NCI-H2171 (cell line): ENCODE data around the gene ACOXL.
A peak's percentile ranks its signal among the peaks of the same experiment; 100 is the strongest.

Source experiments
- DNase-seq: peaks from one replicate; lab custom pipeline; 2025; lab: John Stamatoyannopoulos, UW

Gene ACOXL

DNA sequence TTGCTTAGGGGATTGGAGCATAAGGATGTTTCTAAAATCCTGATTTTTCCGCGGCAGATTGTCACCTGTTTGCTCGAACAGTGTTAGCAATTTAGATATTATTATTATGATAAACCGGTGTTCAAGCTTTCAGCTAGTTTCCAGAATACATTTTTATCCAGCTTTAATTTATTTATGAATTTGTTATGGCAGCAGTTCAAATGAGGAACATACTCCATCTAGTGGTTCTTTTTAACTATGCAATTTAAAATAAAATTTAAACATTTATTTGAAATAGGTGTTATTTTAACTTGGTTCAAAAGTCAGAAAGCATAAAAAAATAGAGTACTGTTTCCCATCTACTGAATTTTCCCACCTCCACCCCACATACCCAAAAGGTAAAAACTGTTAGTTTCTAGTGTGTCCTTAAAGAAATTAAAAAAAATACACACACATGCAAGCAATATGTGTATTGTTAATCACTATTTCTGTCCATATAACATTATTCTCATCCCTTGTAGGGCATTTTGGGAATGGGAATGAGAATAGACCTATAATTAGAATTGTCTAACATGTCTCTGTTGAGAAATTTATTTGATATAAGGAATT is 23.2 kb downstream of the ACOXL start:
- DNase-seq: no peak

DNA sequence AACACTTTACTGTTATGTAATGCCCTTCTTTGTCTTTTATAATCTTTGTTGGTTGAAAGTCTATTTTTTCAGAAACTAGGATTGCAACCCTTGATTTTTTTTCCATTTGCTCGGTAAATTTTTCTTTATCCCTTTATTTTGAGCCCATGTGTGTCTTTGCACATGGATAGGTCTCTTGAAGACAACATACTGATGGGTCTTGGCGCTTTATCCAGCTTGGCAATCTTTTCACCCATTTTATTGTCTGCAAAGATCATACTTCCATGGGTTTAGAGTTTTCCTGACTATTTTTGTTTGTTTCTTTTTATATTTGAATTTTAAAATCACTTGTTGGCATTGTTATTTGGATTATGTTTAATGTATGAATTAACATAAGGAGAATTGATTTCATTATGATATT is 27.0 kb downstream of the ACOXL start:
- DNase-seq: no peak

DNA sequence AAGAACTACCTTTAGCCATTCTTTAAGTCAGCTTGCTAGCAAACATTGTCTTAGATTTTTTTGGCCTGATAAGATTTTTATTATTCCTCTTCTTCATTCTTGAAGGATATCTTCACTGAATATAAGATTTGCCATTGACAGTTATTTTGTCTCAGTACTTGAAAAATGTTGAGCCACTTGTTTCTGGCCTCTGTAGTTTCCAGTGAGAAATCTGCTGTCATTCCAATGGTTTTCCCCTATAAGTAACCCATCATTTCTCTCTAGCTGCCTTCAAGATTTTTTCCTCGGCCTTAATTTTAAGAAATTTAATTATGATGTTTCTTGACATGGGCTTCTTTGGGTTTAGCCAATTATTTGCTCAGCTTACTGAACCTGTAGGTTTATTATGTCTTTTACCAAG is 32.6 kb downstream of the ACOXL start:
- no peak for DNase-seq

DNA sequence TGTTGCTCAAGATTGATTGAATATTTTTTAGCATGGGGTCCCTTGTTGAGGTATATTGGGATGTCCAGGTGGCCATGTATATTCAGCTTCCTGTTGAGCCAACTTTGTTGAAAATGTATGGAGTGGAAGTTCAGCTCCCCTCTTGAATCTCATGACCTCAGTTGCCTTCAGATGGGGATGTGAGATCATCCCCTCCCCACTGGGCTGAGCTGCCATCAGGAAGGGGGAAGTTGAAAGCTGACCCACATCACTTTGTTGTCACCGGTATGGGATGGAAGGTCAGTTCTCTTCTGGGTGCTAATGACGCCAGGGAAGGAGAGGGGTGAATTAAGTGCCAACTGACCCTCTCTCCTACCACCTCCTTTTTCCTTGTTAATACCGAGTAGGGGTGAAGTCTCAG is 33.9 kb downstream of the ACOXL start:
- no peak for DNase-seq

DNA sequence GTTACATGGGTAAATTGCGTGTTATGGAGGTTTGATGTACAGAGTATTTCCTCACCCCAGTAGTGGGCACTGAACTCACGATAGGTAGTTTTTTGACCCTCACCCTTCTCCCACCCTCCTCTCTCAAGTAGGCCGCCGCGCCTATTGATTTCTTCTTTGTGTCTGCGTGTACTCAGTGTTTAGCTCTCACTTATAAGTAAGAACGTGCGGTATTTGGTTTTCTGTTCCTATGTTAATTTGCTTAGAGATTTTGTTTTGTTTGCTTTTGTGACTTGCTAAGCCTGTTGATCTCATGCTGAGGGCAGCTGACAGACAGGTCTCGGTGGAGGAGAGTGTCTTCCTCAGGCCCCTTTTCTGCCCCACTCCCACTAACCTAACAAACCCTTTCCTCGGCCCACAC is 36.2 kb downstream of the ACOXL start:
- no peak for DNase-seq

DNA sequence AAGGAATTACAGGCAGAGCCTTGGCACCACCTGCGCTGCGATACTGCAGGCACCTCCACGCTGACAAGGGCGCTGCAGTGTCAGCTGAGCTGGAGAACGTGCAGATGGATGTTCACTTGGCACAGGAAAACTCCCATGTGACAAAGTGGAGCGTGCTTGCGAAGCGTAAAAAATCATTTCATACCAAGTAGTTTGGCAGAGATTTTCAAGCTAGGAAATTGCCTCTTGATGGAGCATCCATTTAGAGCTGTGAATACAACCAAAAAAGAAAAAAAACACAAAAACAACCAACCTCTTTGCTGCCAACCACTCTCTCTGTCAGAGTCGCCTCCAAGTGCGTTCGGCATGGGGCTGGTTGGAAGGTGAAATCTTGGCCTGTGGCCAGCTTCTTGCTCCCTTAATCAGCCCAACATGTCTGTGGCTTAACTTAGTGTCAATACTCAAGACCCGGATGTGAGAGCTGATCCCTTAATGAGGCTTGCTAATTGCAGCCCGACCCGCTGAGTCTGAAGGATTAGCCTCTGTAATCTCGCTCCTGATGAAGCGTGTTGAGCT is 38.1 kb downstream of the ACOXL start:
- DNase-seq: peak; percentile 71

DNA sequence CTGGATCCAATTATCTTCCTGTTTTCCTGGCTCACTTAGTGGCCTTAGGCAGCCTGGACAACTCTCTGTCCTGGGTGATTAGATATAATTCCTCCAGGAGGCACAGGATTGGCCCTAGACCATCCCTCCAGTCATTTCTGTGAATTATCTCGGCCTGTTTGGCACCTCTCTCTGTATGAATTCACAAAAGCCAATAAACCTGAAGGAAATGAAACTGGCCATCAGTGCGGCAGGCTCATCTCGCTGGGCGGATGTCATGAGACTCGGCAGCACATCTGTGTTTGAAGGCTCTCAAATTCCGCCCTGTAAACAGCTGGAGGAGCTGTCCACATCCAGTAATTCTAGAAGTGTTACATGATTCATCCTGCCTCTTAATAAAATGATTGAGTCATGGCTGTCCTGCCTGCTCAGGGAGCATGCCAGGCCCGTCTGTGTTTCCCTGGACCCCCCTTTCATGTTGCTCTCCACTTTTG is 38.6 kb downstream of the ACOXL start:
- DNase-seq: no peak

DNA sequence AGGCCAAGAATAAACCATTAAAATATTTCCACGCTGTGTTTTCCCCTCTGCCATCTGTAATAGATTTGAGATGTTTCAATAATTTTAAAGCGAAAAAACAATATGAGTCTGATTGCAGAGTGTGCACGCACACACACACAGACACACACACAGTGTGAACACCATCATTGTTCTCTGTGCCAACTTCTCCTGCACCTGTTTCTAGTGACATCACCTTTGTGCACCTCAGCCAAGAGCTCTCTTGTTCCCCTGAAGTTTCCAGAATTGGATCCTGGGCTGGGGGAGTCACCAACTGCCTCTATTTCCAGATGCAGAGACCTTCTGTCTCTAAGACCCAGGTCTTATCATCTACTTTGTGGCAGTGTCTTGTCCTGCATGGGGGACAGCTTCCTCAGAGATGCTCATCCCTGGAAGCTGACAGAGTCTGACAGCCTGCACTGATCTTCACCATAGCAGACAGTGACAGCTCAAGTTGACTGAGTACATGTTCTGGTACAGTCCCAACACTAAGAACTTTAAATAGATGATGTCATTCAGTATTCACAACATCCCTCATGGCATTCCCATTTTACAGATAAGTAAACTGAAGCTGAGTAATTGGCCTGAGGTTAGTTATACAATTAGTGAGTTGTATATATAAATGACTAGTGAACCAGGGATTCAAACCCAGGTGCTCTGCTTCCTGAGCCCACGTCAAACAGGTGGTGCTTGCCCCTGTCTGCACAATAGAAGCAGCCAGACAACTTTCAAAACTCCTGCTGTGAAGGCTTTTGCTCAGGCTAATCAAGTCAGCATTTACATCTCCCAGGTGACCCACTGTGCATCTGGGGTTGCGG is 39.4 kb downstream of the ACOXL start:
- DNase-seq: no peak

DNA sequence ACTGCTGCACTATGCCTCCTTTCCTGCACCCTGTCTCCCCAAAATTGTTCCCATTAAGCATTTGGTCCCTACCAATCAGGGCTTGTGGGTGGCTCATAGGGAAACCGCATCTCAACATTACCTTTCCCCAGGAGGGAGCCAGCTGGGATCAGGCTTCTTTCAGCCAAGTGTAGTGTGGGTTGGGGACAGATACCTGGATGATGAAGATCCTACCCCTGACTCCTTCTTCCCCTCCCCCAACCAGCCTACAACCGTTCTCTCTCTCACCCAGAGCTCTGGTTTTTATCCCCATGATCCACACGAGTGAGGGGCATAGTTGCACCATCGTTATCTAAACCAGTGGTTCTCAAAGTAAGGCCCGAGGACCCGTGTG is 40.0 kb downstream of the ACOXL start:
- no peak for DNase-seq

DNA sequence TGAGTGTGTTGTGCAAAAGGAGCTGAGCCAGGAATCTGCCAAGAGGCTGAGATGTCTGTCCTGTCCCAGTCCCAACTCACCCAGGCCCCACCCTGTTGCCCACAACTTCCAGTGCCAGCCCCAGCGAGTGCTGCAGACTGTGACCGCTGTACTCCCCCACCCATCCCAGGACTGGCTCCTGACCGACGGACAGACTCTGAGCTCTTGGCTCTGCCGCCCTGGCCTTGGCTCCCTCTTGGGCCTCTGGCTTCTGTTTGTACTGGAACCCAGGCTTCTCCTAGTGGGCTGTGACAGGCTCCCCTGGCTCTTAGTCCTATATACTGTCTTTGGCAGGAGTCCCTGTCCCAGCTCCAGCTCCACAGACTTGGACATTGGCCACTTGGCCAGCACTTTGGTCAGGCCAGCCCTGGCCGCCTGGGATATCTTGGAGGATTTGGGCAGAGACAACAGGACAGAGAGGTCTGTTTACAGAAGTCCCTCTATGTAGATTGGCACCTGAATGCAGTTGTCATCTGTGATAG is 41.1 kb downstream of the ACOXL start:
- no peak for DNase-seq

DNA sequence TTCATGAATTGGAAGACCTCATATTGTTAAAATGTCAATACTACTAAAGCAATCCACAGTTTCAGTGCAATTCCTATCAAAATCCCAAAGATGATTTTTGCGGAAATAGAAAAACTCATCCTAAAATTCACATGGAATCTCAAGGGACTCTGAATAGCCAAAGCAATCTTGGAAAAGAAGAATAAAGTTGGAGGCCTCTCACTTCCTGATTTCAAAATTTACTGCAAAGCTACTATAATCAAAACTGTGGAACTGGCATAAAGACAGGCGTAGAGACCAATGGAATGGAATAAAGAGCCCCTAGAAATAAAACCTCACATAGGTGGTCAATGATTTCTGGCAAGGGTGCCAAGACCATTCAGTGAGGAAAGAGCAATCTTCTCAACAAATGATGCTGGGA is 42.3 kb downstream of the ACOXL start:
- DNase-seq: no peak

DNA sequence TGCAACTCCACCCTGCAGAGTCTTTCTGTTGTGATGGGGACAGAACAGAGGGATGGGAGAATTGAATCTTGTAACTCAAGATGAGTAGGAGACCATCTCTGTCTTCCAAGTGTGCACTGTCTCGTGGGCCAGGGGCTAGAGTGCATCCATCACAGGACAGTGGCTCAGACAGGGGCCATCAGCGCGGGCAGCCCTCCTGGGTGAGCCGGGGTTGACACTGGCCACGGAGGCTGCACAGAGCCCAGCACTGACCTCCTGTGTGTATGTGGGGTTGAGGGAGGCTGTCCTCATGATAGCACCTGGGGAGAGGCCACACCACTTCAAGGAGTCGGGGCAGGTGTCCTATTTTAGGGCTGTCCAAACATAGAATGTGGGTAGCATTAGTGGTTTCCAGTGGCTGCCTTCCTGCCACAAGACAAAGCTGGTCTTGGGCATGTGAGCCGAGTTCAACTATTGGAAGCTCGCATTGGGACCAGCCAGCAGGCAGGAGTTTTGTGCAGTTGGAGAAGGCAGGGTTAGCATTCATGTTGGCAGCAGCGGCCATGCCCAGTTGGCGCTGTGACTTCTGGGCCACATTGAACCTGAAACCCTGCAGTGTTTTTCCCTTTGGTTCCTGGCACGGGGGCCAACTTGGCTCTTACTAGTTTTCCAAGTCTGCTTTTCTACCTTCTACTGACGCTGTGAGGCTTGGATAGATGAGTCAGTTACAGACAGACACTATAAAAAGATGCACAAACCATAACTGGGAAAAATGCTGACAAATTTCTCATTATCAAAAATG is 45.3 kb downstream of the ACOXL start:
- no peak for DNase-seq

DNA sequence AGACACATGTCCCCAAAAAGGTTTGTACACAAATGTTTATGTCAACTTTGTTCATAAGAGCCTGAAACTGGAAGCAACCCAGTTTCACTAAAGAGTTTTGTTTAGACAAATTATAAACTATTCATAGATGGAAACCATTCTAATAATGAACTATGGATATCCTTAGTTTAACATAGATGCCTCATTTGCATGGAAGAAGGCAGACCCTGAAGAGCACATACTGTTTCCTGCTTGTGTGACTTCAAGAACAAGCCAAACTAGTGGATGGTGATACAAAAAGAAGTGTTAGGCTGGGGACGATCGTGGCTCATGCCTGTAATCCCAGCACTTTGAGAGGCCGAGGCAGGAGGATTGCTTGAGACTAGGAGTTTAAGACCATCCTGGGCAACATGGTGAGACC is 48.1 kb downstream of the ACOXL start:
- no peak for DNase-seq

DNA sequence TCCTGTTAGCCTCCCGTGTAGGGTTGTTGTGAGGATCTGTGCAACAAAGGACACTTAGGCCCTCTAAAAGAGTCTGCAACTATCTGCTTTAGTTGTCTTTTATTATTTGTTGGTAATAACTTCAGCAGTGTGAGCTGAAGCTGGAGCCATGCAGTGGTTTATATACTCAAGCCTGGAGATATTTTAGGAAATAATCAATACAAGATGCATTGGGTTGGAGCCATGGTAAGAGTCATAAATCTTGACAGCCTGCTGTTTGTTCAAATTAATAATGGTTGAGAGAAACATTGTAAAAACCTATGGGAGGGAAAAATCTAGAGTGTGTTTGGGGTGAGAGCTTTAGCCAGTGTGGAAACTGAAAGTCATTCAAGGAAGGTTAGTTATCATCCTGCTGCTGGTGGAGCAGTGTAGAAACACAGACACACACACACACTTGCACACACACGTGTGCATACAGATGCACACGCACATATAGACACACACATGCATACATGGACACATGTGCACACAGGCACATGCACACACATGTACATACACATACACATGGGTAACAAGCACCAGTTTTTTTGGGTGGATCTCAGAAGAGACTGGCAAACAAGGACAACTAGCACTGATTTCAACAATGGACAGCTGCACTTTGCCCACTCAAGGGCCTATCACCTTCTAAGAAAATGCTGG is 51.0 kb downstream of the ACOXL start:
- no peak for DNase-seq

DNA sequence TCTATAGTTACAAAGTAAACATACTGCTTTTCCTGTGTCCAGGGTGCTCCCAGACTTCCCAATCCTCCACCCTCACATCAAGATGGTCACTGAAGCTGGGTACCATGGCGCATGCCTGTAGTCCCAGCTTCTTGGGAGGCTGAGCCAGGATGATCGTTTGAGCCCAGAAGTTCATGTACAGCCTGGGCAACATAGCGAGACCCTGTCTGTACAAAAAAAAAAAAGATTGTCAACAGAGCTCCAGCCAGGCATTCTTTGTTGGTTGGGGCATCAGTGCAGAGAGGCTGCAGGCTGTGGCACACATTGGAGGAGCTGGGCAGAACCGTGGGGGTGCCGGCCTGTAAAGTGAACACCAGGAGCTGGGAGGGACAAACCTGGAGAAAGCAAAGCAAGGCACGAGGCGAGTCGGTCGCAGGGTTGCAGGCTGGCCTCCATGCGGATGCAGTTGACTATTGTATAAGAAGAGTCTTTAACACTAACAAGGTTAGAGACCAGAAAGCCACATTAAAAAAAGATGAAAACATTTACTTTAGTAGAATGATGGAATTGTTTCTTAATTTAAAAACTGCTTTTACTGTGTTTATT is 51.8 kb downstream of the ACOXL start:
- no peak for DNase-seq

DNA sequence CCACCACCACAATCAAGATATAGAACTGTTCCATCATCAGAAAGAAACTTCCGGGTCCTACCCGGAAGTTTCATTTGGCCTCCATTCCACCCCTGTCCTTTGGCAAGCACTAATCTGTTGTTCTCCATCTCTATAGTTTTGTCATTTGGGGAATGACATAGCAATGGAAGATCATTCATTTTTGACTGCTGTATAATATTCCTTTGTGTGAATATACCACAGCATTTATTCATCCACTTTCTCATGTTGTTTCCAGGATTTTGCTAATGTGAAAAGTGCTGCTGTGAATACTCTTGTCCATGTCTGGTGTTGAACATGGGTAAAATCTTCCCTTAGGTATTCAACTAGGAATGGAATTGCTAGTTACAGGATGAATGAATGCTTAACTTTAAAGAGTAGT is 53.1 kb downstream of the ACOXL start:
- no peak for DNase-seq

DNA sequence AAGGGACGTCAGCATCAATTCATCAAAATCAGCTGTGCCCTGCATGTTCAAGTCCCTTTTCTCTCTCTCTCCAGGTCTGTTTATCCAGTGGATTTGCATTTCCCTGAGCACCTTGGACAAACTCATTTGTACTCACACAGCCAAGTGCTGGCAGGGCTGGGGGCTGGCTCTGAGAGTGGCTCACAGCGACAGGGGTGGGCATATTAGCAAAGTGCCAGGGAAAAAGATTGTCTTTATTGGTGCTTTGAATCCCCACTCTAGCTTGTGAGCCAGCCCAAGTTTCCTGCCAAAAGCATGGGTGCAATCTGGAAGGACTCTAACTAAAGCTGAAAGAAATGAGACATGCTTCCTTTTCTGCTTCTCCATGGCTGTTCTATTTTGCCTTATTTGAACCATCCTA is 56.6 kb downstream of the ACOXL start:
- no peak for DNase-seq

DNA sequence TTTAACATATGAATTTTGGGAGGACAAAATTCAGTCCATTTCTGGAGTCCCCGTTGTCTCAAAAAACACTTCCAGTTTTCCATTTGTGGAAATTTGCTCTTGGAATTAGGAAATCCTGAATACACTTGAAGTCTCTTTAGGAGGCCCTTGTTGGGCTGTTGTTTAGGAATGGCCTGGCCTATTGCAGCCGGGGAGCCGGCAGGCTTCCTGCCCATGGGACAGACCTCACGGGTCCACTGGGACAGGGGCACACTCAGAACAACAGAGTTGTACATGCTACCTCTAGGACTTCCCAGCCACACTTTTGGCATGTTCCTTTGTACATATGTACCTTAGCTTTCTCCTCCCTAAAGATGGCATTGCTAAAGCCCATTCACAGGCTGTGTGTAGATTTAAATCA is 57.3 kb downstream of the ACOXL start:
- DNase-seq: no peak

DNA sequence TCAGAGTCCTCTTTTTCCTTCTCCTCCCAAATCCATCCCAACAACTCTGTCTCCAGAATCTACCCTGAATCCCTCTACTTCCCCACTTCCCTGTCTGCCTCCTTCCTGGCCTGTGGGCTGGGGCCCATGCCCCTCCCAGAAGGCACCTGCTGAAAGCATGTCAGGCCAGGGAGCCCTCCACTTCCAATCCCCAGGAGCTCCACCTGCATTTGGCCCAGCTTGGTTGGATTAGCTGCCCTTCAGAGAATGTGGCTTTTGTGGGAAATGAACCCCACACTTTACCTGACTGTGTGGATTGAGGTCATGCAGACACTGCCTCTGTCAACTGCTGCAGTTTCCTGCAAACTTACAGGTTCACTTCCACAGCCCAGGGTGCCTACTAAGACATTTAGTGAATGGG is 58.5 kb downstream of the ACOXL start:
- DNase-seq: no peak

DNA sequence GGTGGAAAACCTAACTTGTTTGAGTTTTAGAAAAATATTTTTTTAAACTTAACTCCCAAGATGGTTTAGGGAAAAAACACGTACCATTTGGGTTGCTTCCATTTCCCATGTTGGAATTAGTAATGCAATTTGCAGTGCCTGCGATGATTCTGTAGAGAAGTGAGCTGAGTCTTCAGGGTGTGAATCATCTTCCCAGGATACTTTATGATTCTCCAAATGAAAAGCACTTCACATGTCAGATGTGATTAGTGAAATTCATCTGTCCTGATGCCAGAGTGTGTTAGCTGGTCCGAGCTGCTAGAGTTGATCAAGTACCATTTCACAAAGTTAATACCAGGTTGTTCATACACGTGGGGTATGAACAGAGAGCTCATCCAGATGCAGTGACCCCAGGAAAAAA is 59.1 kb downstream of the ACOXL start:
- DNase-seq: no peak

DNA sequence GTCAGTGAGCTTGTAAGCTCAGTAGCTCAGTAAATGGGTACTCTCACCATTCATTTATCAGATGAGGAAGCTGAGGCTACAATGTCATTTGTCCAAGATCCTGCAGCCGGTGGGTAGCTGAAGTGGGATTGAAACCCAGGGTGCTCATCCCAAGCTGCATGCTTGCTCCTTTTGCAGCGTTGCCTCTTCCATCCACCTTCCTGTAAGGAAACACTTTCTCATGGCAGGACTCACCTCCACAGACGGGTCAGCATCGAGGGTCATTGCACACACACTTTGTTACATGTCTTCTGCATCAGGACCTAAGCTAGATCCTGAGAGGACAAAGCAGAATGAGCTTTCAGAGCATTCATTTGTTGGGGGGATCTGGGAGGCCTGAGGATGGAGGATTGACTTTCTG is 60.7 kb downstream of the ACOXL start:
- no peak for DNase-seq

DNA sequence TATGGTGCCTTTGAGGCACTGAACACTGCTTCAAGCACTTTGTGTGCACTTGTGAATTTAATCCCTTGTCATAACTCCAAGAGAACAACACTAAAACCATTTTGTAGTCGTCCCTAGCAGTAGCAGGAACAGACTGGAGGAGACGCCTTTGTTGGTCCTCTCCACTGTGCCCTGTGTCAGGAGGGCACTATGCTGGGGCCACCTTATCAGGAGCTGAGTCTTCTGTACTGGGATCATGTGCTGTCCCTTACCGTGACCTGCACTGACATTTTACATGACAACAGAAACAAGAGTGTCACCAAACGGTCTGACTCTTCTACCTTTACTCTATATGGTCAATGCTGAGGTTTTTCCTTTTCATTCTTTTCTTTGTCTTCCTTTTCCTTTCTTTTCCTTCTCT is 62.0 kb downstream of the ACOXL start:
- no peak for DNase-seq
